CD8-positive, alpha-beta memory T cell (primary cell): ENCODE results near the gene DOC2A. TPM values are rescaled to one million over a fixed set of nuclear protein-coding genes. Genes with fewer than 3 reads are reported as not detected.
"Not testable (repeated sequence)": the region's sequence is repeated elsewhere in the genome, so short reads cannot be mapped to it uniquely, and the experiment has no call there.

Experiments
- CTCF ChIA-PET: fragments of 350-600 bp; sonication (Branson Sonifier 250); formaldehyde crosslinking; loops from one replicate; lab custom pipeline; 2021; ENCODE audit warnings: antibody characterized with exemption; lab: Charles Lee
- POLR2A ChIA-PET: fragments of 350-600 bp; sonication (Branson Sonifier 250); formaldehyde crosslinking; loops from one replicate; lab custom pipeline; 2021; ENCODE audit warnings: antibody characterized with exemption; lab: Charles Lee
- DNase-seq, 5 donors: peaks; one replicate each; pipeline versions ENCODE4 v3.0.0 to v3.0.0-alpha.2; 2020 to 2022; ENCODE audit warnings: mixed read lengths in 1 of 5
- H3K27ac ChIP-seq: one replicate; pipeline ENCODE4 v1.7.0; 2013; ENCODE audit warnings: low read depth, mild to moderate bottlenecking, low read length, moderate library complexity
- H3K27me3 ChIP-seq: 2 replicates; pipeline ENCODE4 v1.7.0; 2013; ENCODE audit warnings: low read length, mild to moderate bottlenecking; ENCODE audit not compliant: insufficient read depth, poor library complexity, severe bottlenecking
- H3K36me3 ChIP-seq: 2 replicates; pipeline ENCODE4 v1.7.0; 2013; ENCODE audit warnings: mild to moderate bottlenecking, low read length, moderate library complexity; ENCODE audit not compliant: insufficient read depth
- H3K4me1 ChIP-seq: 2 replicates; pipeline ENCODE4 v1.7.0; 2013; ENCODE audit warnings: mild to moderate bottlenecking, low read length, moderate library complexity; ENCODE audit not compliant: insufficient read depth
- H3K4me3 ChIP-seq: 2 replicates; pipeline ENCODE4 v1.7.0; 2013; ENCODE audit warnings: mild to moderate bottlenecking, low read length
- H3K9me3 ChIP-seq: 2 replicates; pipeline ENCODE4 v1.7.0; 2013; ENCODE audit warnings: mild to moderate bottlenecking, low read length
- H3K27ac Mint-ChIP-seq, 8 donors: one replicate each; pipeline ENCODE4 v1.8.0; 2020 to 2021; ENCODE audit warnings: mixed read lengths in 8 of 8, mild to moderate bottlenecking in 6 of 8, inconsistent platforms in 3 of 8, moderate library complexity in 3 of 8
- H3K27me3 Mint-ChIP-seq, 2 donors: one replicate each; pipeline ENCODE4 v1.8.0; 2020 to 2021; ENCODE audit warnings: mixed read lengths in 2 of 2, mild to moderate bottlenecking in 1 of 2, moderate library complexity in 1 of 2
- H3K36me3 Mint-ChIP-seq, 3 donors: one replicate each; pipeline ENCODE4 v1.8.0; 2020 to 2021; ENCODE audit warnings: mixed read lengths in 3 of 3, inconsistent platforms in 1 of 3, mild to moderate bottlenecking in 1 of 3
- H3K4me1 Mint-ChIP-seq, 3 donors: one replicate each; pipeline ENCODE4 v1.8.0; 2020 to 2021; ENCODE audit warnings: mixed read lengths in 3 of 3, inconsistent platforms in 1 of 3, mild to moderate bottlenecking in 1 of 3
- H3K4me3 Mint-ChIP-seq, 7 donors: one replicate each; pipeline ENCODE4 v1.8.0; 2020 to 2021; ENCODE audit warnings: mixed read lengths in 7 of 7, mild to moderate bottlenecking in 6 of 7, moderate library complexity in 4 of 7, inconsistent platforms in 2 of 7
- H3K9me3 Mint-ChIP-seq, 5 donors: one replicate each; pipeline ENCODE4 v1.8.0; 2020 to 2022; ENCODE audit warnings: mixed read lengths in 5 of 5, mild to moderate bottlenecking in 3 of 5, moderate library complexity in 2 of 5, inconsistent platforms in 1 of 5
- polyA plus RNA-seq: library from polyadenylated mRNA; unstranded; fragments of 300-500 nt; fragmentation: Illumina TruSeq; gene quantifications from one replicate; pipeline ENCODE4 v1.2.3, GENCODE V29; 2021
- total RNA-seq, 2 experiments: library from RNA; stranded (reverse); gene quantifications; one replicate each; pipeline ENCODE4 v1.2.3, GENCODE V29; 2021

DOC2A gene
- total and polyA plus RNA-seq, 3 experiments from 2014 or later, result 0.13 to 0.42 TPM; not detected in 1

DNA sequence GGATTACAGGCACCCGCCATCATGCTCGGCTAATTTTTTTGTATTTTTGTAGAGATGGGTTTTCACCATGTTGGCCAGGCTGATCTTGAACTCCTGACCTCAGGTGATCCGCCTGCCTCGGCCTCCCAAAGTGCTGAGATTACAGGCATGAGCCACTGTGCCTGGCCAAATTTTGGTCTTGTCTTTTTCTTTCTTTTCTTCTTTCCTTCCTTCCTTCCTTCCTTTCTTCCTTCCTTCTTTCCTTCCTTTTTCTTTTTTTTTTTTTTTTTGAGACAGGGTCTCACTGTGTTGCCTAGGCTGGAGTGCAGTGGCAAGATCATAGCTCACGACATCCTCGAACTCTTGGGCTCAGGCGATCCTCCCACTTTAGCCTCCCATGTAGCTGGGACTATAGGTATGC, 4.6 kb upstream of the DOC2A start:
- peak overlapping the region in 1 of 7 donors; percentile 60 for H3K4me3 Mint-ChIP-seq
- CTCF ChIA-PET, result not testable (repeated sequence)

DNA sequence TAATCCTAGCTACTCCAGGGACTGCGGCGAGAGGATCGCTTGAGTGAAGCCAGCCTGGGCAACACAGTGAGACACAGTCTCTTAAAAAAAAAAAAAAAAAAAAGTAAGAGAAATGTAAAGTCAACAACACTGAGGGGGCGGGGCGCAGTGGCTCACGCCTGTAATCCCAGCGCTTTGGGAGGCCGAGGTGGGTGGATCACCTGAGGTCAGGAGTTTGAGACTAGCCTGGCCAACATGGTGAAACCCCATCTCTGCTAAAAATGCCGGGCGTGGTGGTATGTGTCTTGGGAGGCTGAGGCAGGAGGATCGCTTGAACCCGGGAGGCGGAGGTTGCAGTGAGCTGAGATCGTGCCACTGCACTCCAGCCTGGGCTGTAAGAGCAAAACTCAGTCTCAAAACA, 1.8 kb upstream of the DOC2A start:
- H3K36me3 ChIP-seq, H3K9me3 ChIP-seq, CTCF ChIA-PET, POLR2A ChIA-PET, H3K36me3 Mint-ChIP-seq, H3K4me1 ChIP-seq, H3K27me3 ChIP-seq, H3K27ac ChIP-seq, H3K4me3 ChIP-seq, DNase-seq, H3K9me3 Mint-ChIP-seq, H3K27ac Mint-ChIP-seq: not testable (repeated sequence)
- H3K4me1 Mint-ChIP-seq, result peaks cover 5 to 16% (median 7%) of the 10 kb centered on the region in 3 donors
- H3K27me3 Mint-ChIP-seq, result peaks cover 19 to 28% of the 10 kb centered on the region in 2 donors
- H3K4me3 Mint-ChIP-seq, result peak overlapping the region in 3 of 7 donors; percentile 41 to 65 (median 48)

More for the DNA sequence above, 4.6 kb upstream of the DOC2A start:
- POLR2A ChIA-PET, H3K9me3 Mint-ChIP-seq, H3K9me3 ChIP-seq, H3K4me1 ChIP-seq, H3K27ac ChIP-seq, DNase-seq, H3K36me3 ChIP-seq, H3K27me3 Mint-ChIP-seq, H3K27me3 ChIP-seq, H3K36me3 Mint-ChIP-seq, H3K4me3 ChIP-seq: not testable (repeated sequence)
- Mint-ChIP-seq H3K4me1 (peaks cover 5 to 10% (median 5%) of the 10 kb centered on the region in 3 donors), H3K27ac (peak overlapping the region in 1 of 8 donors; percentile 10)

DNA sequence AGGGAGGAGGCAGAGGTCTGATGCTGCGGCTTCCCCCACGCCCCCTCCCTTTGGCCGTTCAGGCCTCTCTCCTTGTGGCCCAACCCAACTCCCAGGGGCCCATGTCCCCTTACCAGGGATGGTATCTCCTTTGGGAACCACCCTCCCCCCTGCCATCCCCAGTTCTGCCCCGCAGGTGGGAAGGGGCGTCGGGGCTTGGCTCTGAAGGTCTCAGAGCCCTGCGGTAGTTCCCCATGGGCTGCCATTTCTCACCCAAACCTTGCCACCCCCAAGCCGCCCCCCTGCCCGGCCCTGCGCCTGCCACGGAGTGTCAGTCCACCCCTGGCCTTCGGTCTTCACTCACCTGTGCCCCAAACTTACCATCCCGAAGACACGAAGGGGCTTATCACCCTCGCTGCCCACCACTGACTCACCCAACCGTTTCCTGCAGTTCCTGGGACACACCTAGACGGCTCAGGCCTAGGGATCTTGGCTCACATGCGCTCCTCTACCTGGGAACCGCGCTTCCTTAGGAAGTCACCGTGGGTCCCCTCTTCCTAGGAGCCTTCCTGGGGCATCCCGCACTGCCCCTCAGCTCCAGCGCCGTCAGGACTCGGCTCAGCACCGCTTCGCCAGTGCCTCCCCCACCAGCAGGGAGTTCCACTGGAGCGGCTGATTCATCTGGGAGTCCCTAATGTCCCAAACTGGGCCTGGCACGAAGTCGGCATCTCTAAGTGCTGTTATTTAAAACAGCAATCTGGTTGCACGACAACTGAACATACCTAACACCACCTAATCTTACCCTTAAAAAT, 1.1 kb upstream of the DOC2A start:
- Histone ChIP-seq H3K9me3 (no peaks in the 10 kb centered on the region), H3K27ac (no peak overlapping the region), H3K4me1 (peaks cover 6% of the 10 kb centered on the region), H3K27me3 (peaks cover 7% of the 10 kb centered on the region), H3K4me3 (no peak overlapping the region), H3K36me3 (no peaks in the 10 kb centered on the region)
- no peaks in the 10 kb centered on the region for H3K36me3 Mint-ChIP-seq
- H3K27me3 Mint-ChIP-seq, result peaks cover 19 to 28% of the 10 kb centered on the region in 2 donors
- peak overlapping the region; percentile 46 to 93 (median 82) for H3K4me3 Mint-ChIP-seq
- no peaks in the 10 kb centered on the region for H3K9me3 Mint-ChIP-seq
- H3K4me1 Mint-ChIP-seq, result peaks cover 5 to 16% (median 7%) of the 10 kb centered on the region in 3 donors
- ChIA-PET CTCF (no interaction called here), POLR2A (no interaction called here)
- peak overlapping the region in 4 of 8 donors; percentile 30 to 89 (median 68) for H3K27ac Mint-ChIP-seq
- no peak for DNase-seq

DNA sequence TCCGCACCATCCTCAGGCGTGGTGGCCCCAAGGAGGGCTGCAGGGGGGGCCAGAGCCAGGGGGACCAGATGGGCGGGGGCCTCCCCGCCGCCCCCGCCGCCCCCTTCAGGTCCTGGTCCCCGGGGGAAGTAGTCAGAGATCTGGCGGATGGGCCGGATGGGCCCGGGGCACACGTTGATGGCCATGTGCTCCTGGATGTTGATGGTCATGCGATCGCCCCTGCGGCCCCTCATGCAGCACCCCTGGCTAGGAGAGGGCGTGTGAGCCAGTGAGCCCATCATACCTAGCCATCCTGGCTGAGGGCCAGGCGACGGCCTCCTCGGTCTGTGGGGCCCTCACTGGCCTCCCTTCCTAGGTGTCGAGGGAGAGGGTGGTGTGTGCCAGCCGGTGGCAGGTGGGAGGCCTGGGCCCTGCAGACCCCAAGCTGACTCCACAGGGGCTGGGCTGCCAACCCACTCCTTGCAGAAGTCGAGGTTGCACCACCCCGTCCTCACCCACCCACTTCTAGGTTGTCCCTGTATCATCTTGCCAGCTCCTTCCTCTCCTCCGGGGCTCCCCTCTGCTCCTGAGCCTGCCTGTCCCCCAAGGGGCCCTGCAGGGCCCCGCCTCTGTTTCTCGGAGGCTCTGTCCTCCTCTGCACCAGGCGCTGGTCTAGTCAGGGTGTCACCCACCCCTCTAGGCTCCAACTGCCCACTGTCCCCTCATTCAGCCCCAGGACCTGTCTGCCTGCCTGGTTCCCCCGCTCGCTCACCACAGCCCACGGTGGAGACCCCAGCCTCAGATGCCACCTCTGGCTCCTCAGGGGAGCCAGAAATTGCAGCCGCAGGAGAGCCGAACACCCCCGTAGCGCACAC, 610 bp downstream of the DOC2A start:
- POLR2A ChIA-PET, result no interaction called here

DNA sequence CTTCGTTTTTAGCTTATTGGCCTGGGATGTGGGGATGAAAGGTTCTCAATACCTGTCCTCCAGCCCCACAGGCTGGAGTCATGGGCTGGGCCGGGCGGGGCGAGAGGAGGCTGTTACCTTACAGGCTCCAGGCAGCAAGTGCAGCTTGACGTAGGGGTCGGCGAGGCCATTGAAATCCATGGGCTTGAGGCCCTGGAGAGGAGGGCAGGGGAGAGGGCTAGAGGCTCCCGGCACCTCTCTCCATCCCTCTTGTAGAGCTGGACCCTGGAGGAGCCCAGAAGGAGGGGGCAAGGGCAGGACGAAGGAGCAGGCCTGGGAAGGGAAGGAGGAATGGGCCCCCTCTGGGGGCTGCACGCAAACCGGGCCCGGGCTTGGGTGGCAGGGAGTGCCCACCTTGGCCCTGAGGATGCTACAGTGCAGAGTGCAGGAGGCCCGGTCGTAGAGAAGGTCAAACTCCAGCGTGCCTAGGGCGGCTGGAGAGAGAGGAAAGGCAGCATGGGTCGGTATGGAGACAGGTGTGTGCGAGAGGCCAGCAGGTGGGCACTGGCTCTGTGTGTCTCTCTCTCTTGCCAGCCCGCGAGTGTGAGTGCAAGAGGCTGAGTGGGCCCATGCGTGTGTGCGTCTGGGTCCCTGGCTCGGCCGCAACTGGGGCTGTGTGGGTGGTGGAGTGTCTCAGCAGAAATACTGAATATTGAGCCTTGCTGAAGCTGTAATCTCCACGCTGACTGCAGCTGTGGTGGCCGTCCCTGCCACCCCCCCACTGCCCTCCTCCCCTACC, 1.6 kb downstream of the DOC2A start:
- ChIA-PET CTCF (interaction anchor here (1.3 to 1.4 kb wide), 2 partner anchors 14 to 279 kb away, joined by 3 to 4 read pairs; partner anchors contain the start of genes HIRIP3 and INO80E), POLR2A (interaction anchor here (0.5 kb wide), 1 partner anchor 569 kb away, joined by 3 read pairs; no protein-coding TSS in a partner anchor)
- Mint-ChIP-seq H3K4me1 (peaks cover 5 to 16% (median 9%) of the 10 kb centered on the region in 3 donors), H3K4me3 (peak overlapping the region in 4 of 7 donors; percentile 20 to 56 (median 40)), H3K27me3 (peaks cover 16 to 28% of the 10 kb centered on the region in 2 donors), H3K36me3 (no peaks in the 10 kb centered on the region), H3K9me3 (no peaks in the 10 kb centered on the region), H3K27ac (no peak overlapping the region)
- Histone ChIP-seq H3K4me1 (peaks cover 6% of the 10 kb centered on the region), H3K9me3 (no peaks in the 10 kb centered on the region), H3K27me3 (peaks cover 7% of the 10 kb centered on the region), H3K4me3 (no peak overlapping the region), H3K27ac (no peak overlapping the region), H3K36me3 (no peaks in the 10 kb centered on the region)
- DNase-seq, result no peak

More for the DNA sequence above, 610 bp downstream of the DOC2A start:
- CTCF ChIA-PET, result interaction anchor here (1.3 to 1.4 kb wide), 2 partner anchors 15 to 280 kb away, joined by 3 to 4 read pairs; partner anchors contain the start of genes HIRIP3 and INO80E
- no peaks in the 10 kb centered on the region for H3K9me3 Mint-ChIP-seq
- Histone ChIP-seq H3K4me1 (peaks cover 6% of the 10 kb centered on the region), H3K4me3 (peak overlapping the region; percentile 39), H3K9me3 (no peaks in the 10 kb centered on the region), H3K27ac (no peak overlapping the region), H3K36me3 (no peaks in the 10 kb centered on the region), H3K27me3 (peaks cover 7% of the 10 kb centered on the region)
- no peak overlapping the region for H3K27ac Mint-ChIP-seq
- H3K4me1 Mint-ChIP-seq, result peaks cover 5 to 16% (median 9%) of the 10 kb centered on the region in 3 donors
- DNase-seq, result no peak
- H3K4me3 Mint-ChIP-seq, result peak overlapping the region in 6 of 7 donors; percentile 63 to 83 (median 71)
- H3K36me3 Mint-ChIP-seq, result no peaks in the 10 kb centered on the region
- peaks cover 16 to 28% of the 10 kb centered on the region in 2 donors for H3K27me3 Mint-ChIP-seq

DNA sequence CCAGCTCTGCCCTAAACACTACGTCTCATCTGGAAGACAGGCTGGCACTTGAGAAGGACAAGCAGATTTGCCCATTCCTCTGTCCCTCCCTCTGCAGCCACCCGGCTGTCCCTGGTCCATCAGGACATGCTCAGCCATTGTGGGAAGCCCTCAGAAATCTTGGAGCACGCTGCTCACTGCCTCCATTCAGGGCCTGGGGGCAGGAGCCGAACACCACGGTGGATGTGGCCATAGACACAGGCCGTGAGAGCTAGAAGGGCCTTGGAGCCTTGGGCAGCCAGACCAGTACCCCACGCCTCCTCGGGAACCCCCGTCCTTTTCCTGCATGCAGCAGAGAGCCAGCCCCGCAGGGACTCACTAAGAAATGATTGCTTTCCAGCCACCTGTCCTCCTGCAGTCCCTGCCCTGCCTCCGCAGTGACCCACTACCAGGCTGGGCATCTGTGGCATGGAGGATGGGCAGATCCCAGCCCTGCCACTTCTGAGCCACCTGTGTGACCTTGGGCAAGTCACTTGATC, 3.4 kb downstream of the DOC2A start:
- Mint-ChIP-seq H3K4me1 (peaks cover 5 to 16% (median 9%) of the 10 kb centered on the region in 3 donors), H3K27me3 (peaks cover 16 to 28% of the 10 kb centered on the region in 2 donors), H3K4me3 (peak overlapping the region in 1 of 7 donors; percentile 44), H3K27ac (no peak overlapping the region), H3K9me3 (no peaks in the 10 kb centered on the region), H3K36me3 (peaks cover 0 to 12% (median 0%) of the 10 kb centered on the region in 3 donors)
- Histone ChIP-seq H3K4me3 (no peak overlapping the region), H3K27me3 (peaks cover 7% of the 10 kb centered on the region), H3K4me1 (peaks cover 6% of the 10 kb centered on the region), H3K9me3 (no peaks in the 10 kb centered on the region), H3K27ac (no peak overlapping the region), H3K36me3 (no peaks in the 10 kb centered on the region)
- ChIA-PET POLR2A (no interaction called here), CTCF (no interaction called here)
- DNase-seq, result no peak

DNA sequence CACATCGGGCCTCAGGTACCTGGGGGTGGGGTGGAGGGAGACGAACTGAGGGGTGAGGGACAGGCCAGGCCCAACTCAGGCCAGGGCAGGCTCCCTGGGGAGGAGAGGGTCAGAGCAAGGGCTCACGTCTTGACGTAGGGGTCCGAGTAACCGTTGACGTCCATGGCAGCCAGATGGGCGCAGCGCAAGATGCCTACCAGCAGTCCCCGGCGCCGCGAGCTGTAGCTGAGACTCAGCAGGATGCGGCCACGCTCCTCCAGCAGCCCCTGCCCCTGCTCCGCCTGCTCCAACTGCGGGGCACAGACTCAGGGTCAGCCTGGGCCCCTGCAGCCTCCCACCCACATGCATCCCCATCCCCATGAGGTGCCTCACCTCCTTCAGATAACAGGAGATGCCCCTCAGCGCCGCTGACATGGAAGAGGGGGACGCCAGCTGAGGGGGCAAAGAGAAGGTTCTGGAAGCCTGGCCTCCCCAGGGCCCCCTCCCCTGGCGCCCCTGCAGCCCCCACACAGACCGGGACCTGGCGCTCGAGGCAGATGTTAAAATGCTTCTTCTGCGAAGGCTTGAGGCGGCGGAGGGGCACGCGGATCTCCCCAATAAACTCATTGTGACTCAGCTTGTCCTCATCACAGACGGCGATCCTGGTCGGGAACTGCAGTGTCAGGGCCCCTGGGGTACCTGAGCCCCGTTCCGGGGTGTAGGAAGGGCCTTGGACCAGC, 4.0 kb downstream of the DOC2A start:
- Mint-ChIP-seq H3K27ac (no peak overlapping the region), H3K9me3 (no peaks in the 10 kb centered on the region), H3K4me1 (peaks cover under 1 to 11% (median 11%) of the 10 kb centered on the region in 3 donors), H3K27me3 (peaks cover 10 to 23% of the 10 kb centered on the region in 2 donors), H3K4me3 (no peak overlapping the region), H3K36me3 (peaks cover 0 to 18% (median 3%) of the 10 kb centered on the region in 3 donors)
- no peak for DNase-seq
- ChIA-PET CTCF (interaction anchor here (1.1 to 1.7 kb wide), 5 partner anchors 26 to 308 kb away, joined by 3 to 8 read pairs (median 5); partner anchors contain the start of gene KCTD13), POLR2A (no interaction called here)
- H3K36me3 ChIP-seq, result no peaks in the 10 kb centered on the region
- H3K4me1 ChIP-seq, result peaks cover 6% of the 10 kb centered on the region
- no peak overlapping the region for H3K27ac ChIP-seq
- no peaks in the 10 kb centered on the region for H3K9me3 ChIP-seq
- H3K27me3 ChIP-seq, result peaks cover 7% of the 10 kb centered on the region
- H3K4me3 ChIP-seq, result no peak overlapping the region
